HG03196 (cell line): Measurements from ENCODE around the gene CCL1.
"Not testable (repeated sequence)": the region's sequence is repeated elsewhere in the genome, so short reads cannot be mapped to it uniquely, and the experiment has no call there.

Experiments used
- ATAC-seq: cut with Tn5 transposase; IDR thresholded peaks from one replicate; pipeline ENCODE4 v1.9.1; 2021; ENCODE audit not compliant: unreplicated experiment

The CCL1 gene

DNA sequence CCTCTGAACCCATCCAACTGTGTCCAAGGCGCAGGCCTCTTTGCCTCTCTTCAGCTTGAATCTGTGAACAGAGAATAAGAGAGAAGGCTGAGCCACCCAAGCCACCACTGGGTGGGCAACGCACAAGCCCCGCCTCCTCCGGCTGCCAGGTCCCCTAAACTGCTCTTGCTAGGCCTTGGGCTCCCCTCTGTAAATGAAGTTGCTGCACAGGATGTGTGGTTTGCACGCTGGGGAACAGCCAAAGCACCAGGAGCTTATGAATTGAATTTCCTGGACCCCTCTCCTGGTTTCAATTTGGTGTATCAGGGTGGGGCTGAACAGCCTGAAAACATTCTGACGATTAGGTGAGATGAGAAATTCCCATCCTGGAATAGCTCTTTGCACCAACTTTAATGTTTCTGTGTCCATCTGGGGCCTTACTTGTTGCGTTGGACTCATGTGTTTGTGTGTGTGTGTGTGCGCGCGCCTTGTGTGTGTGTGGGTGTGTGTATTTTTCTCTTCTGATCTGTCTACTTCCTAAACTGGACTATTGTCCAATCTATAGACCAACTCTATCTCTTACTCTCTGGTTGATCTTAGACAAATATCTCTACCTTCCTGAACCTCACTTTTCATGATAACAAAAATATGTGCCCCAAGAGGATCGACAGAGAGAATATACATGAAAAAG is 2.3 kb downstream of the CCL1 start:
- no peak for ATAC-seq

DNA sequence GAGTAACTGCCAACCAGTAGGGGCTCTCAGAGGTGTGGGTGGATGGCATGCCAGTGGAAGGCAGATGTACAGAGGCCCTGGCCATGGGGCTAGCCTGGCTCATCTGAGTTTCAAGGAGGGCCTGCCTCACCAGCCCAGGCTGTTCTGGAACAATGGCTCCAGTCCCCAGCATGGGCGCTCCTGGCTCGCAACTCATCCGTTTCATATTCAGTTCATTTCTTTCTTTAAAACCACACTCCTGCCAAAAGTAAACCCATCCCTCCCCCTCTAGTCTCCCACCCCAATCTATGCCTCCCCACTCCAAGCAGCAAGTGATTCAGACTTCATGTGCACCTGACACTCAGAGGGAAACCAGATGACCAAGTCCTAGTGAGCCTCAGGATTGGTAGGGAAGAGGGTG is 4.4 kb downstream of the CCL1 start:
- ATAC-seq: no peak

DNA sequence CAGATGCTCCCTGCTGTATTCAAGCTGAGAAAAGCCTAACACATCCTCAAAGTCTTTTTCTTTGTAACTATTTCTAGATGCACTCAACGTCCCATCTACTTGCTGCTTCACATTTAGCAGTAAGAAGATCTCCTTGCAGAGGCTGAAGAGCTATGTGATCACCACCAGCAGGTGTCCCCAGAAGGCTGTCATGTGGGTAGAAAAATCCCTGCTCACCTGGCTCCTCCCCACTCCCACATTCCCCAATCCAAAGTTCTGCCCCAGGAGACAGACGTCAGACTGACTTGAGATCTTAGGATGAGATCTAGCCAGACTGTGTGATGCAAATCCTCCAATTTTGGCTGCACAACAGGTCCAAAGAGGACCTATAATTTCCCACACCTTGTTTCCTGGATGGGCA is 5.6 kb downstream of the CCL1 start:
- no peak for ATAC-seq

DNA sequence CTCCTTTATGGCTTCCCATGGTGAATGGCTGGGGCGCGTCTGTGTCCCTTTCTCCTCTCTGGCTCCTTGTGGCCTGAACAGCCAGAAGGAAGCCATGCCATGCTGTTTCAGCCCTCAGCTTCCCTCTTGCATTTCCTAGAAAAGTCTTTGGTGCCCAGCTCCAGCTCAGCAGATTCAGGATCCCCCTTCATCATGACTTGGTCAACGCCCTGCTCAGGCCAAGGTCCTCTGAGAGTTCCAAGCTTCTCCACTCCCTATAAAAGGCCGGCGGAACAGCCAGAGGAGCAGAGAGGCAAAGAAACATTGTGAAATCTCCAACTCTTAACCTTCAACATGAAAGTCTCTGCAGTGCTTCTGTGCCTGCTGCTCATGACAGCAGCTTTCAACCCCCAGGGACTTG is 6.8 kb downstream of the CCL1 start, which contains the start of gene CCL13:
CCL13 (plus strand) TSS at position 287 of the 400 bp plus-strand sequence; CDS start at position 334, 47 bp downstream.
- no peak for ATAC-seq

DNA sequence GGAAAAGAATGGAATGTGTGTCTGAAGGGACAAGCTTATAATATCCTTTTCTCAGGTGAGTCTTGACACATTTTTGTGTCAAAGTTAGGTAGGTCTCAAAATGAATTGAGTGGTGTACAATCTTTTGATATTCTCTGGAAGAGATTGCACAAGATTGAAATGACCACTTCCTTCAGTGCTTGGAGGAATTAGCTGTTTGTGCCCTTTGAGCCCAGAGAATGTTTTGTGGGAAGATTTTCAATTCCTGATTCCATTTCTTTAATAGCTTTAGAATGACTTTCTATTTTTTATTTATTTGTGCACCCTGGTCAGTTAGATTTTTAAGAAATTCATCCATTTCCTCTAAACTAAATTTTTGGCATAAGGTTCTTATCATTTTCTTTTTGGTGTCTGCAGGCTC is 8.4 kb downstream of the CCL1 start:
- no peak for ATAC-seq

DNA sequence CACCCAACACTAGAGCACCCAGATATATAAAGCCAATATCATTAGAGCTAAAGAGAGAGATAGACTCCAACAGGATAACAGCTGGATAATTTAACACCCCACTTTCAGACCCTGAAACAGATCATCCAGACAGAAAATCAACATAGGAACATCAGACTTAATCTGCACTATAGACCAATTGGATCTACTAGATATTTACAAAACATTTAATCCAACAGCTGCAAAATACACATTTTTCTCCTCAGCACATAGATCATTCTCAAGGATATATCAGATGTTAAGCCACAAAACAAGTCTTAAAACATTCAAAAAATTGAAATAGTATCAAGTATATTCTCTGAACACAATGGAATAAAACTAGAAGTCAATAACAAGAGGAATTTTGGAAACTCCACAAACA is 10.8 kb downstream of the CCL1 start:
- no peak for ATAC-seq

DNA sequence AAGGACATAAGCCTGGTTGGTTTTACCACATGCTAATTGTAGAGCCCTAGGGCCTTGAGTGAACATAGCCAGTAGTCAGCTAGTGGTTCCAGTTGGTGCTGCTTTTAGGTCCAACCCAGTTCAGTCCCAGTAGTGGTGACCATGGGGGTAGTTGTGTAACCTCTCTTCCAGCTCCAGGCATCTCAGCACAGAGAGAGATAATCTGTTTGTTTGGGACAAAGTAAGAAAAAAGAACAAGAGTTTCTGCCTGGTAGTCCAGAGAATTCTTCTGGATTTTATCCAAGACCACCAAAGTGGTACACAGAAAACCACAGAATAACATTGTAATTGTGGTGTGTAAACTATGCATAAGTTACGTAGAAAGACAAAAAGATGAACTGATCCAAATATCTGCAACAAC is 11.9 kb downstream of the CCL1 start:
- no peak for ATAC-seq

DNA sequence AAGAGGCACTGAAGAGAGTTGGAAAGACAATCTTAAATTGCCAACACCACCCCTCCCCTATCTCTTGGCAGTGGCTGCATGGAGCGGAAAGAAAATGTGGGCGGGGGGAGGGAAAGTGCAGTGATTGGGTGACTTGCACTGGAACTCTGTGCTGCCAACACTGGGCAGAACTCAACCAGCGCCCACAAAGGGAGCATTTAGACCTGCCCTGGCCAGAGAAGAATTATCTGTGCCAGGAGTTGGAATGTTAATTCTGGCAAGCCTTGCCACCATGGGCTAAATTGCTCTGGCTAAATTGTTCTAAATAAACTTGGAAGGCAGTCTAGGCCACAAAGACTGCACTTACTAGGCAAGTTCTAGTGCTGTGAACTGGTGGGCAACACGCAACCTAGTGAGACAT is 13.3 kb downstream of the CCL1 start:
- ATAC-seq: no peak

DNA sequence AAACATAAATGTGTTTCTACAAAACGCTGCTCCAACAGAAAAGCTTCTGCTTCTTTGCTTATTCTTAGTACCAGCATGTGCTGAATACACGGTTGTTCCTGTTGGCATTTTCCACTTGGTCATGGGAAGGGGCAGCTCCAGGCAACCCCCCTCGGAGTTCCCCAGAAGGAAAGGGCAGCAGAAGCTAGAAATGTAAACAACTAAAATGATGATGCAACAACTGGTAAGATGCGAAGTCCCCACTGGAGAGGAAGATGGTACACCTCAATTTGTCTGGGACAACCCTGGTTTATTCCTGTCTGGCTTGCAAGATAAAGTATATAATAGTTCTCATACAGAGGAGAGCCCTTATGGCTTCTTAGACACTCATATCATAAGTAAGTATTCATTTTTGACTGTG is 16.0 kb downstream of the CCL1 start:
- no peak for ATAC-seq

DNA sequence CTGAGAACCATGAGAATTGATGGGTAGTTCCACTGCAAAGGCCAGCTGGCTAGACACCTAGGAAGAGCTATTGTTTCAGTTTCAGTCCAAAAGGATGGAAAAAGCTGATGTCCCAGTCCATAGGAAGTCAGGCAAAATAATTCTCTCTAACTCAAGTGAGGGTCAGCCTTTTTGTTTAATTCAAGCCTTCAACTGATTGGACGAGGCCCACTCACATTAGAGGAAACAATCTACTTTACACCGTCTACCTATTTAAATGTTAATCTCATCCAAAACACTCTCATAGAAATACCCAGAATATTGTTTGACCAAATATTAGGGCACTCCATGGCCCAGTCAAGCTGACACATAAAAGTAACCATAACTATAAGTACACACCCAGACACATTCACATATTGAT is 21.1 kb downstream of the CCL1 start:
- ATAC-seq: no peak

DNA sequence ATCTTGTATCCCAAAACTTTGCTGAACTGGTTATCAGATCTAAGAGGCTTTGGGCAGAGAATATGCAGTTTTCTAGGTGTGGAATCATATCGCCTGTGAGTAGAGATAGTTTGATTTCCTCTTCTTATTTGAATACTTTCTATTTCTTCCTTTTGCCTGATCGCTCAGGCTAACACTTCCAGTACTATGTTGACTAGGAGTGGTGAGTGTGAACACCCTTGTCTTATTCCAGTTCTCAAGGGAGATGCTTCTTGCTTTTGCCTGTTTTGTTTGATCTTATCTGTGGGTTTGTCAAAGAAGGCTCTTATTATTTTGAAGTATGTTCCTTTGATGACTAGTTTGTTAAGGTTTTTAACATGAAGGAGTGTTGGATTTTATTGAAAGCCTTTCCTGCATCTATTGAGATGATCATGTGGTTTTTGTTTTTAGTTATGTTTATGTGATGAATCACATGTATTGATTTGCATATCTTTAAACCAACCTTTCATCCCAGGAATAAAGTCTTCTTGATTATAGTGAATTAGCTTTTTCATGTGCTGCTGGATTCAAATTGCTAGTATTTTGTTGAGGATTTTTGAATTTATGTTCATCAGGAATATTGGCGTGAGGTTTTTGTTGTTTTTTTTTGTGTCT is 23.8 kb downstream of the CCL1 start:
- ATAC-seq: no peak

DNA sequence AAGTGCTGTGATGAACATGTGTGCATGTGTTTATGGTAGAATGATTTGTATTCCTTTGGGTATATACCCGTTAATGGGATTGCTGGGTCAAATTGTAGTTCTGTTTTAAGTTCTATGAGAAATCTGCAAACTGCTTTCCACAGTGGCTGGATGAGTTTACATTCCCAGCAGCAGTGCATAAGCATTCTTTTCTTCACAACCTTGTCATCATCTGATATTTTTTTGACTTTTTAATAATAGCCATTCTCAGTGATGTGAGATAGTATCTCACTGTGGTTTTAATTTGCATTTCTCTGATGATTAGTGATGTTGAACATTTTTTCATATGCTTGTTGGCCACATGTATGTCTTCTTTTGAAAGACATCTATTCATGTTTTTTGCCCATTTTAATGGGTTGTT is 25.3 kb downstream of the CCL1 start:
- no peak for ATAC-seq

DNA sequence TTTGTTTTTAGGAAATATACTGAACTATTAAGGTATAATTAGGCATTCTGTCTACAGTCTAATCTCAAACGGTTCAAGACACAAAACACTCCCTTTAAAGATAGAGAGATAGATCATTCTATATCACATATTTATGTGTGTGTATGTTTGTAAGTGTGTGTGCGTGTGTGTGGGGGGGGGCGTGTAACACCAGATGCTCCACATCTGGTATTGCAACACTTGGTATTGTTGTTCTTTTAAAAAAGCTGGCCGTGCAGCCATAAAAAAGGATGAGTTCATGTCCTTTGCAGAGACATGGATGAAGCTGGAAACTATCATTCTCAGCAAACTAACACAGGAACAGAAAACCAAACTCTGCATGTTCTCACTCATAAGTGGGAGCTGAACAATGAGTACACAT is 35.5 kb downstream of the CCL1 start:
- not testable (repeated sequence) for ATAC-seq

DNA sequence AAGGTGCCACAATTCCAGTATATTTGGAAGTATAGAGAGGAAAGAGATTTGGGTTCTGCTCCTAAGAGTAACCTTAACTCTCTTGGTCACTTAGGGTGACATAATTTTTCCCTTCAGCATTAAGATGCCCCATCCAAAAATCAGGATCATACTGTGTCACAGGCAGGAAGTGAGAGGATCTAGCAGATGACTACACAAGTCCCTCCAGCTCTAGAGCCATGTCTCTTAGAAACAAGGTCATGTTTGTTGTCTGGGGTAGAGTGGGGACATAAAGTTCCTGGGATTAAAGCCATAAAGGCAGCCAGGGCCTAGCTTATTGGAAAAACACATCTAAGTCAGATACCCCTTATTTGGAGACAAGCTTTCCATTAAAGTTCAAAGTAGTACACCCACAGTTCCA is 41.1 kb downstream of the CCL1 start:
- ATAC-seq: no peak

DNA sequence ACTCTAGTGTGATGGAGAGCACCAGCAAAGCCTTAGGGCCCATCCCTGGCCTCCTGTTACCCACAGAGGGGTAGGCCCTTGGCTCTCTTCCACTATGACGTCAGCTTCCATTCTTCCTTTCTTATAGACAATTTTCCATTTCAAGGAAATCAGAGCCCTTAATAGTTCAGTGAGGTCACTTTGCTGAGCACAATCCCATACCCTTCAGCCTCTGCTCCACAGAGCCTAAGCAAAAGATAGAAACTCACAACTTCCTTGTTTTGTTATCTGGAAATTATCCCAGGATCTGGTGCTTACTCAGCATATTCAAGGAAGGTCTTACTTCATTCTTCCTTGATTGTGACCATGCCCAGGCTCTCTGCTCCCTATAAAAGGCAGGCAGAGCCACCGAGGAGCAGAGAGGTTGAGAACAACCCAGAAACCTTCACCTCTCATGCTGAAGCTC is 44.0 kb downstream of the CCL1 start, which contains the start of gene CCL8:
CCL8 (plus strand) TSS at position 397 of the 445 bp plus-strand sequence. CDS start 67 bp downstream, outside the sequence.
- ATAC-seq: no peak

DNA sequence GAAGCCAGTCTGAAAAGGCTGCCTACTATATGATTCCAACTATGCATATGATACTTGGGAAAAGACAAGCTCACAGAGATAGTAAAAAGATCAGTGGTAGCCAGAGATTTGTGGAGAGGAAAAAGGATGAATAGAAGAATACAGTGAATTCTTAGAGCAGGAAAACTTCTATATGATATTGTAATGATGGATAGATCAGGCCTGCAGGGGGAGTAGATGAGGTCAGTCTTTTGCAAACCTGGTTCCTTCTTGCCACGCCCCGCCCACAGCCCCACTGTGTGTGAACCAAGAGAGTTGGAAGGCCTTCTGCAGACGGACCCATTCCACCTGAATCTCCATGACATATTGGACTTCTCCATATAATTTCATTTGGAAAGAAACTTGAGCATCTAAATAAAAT is 44.6 kb downstream of the CCL1 start:
- no peak for ATAC-seq

DNA sequence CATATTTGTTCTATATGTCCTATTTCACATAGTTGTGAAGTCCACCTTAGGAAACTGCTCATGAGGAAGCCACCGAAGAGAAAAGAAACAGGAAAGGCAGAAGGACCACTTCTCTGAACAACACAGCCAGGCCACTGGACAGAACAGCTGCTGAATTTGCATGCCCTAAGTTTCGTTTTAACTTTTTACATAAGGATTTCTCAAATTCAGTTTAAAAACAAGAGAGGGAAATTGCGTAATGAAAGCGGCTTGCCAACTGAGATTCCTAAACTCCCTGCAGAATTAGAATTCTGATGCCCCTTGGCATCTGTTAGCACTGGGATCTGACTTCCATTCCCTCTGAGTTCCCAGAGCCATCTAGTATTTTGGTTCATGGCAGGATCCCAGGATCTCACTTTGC is 48.8 kb downstream of the CCL1 start:
- ATAC-seq: no peak

DNA sequence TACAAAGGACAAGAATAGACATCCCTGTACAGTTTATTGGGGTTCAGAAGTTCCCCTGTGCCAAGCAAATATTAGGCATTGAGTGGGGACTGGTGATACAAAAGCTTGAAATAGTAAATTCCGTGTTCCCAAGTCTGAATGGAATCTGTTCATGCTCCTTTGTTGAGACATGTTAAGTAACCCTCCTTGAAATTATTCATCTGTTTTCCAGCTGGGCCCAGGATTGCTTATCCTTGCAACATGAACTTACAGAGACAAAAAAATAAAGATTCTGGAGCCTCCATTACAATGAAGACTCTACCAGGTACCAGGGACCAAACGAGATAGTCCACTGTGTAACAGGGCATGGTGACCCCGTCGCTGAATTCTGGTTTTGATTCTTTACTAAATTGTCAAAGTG is 49.9 kb downstream of the CCL1 start:
- no peak for ATAC-seq

DNA sequence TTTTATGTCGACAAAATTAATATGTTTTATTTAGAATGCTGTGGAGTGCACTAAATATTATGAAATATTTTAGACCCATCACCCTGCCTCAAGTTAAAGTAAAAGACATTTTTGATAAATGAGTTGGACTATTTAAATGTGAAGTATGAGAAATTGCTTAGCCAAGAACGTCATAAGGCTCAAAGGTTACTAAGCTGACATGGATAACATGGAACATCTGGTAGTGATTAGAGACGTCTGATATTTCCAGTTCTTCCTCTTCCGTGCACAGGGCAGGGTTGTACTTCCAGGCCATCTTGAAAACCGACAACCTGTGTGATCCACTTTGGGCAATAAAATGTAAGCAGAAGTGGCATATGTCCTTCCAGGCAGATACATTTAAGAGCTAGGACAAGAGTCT is 51.0 kb downstream of the CCL1 start:
- no peak for ATAC-seq

DNA sequence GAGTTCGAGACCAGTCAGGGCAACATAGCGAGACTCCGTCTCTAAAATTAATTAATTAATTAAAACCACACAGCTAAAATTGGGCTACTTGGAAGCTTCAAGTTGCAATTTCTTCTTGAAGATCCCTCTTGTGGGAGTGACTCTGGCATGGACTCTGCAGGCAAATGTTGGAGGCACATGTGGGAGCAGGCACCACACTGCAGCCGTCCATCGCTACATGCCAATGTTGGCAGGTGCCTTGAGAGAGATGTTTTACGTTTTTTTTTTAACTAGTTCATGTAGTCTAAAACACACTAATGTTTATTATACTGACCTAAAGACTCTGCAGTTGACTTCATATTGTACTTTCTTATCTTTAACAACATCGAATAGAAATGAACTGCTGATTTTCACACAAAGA is 51.7 kb downstream of the CCL1 start:
- no peak for ATAC-seq
